Activated CD8-positive, alpha-beta memory T cell treated with anti-CD3 and anti-CD28 coated beads for 4 hours (primary cell): ENCODE data around the gene MPZ.
"Not testable (repeated sequence)": the region's sequence is repeated elsewhere in the genome, so short reads cannot be mapped to it uniquely, and the experiment has no call there.

Experiments used
- DNase-seq, 2 donors: peaks; one replicate each; pipeline ENCODE4 v3.0.0-alpha.2; 2020; ENCODE audit warnings: low read depth in 2 of 2

Gene MPZ

GRCh38 chr1:161255955-161256520, 53.7 kb downstream of the MPZ start:
- not testable (repeated sequence) for DNase-seq

- not testable (repeated sequence) for DNase-seq
These were observed 54.5 kb downstream of the MPZ start for GRCh38 chr1:161255302-161255701.
